ENCODE results near the gene GPR143.

GRCh38 chrX:9767375-9767774 is 1.7 kb upstream of the GPR143 start:
- TF ChIP-seq CTCF (IDR thresholded peaks at IDR 0.05; ENCODE audit: low read depth, low read length), result no peak
- TF ChIP-seq POLR2A (IDR thresholded peaks at IDR 0.05; ENCODE audit: extremely low read depth, insufficient read length), result no peak
- no peak for TF ChIP-seq MYC (IDR thresholded peaks at IDR 0.05; ENCODE audit: low read depth, low read length)
- no peak for TF ChIP-seq MAX (IDR thresholded peaks at IDR 0.05; ENCODE audit: low read depth, low read length)

All from NB4 (cell line).